ENCODE data around the gene OSBP. TPM values are rescaled to one million over a fixed set of nuclear protein-coding genes. Genes with fewer than 3 reads are reported as not detected.

OSBP gene
- total and polyA plus RNA-seq, 9 of the 15 experiments (the other 6 are each of a cell fraction or from before 2014, with no cell fraction given): 11.7 to 49.0 (median 28.7) TPM

DNA sequence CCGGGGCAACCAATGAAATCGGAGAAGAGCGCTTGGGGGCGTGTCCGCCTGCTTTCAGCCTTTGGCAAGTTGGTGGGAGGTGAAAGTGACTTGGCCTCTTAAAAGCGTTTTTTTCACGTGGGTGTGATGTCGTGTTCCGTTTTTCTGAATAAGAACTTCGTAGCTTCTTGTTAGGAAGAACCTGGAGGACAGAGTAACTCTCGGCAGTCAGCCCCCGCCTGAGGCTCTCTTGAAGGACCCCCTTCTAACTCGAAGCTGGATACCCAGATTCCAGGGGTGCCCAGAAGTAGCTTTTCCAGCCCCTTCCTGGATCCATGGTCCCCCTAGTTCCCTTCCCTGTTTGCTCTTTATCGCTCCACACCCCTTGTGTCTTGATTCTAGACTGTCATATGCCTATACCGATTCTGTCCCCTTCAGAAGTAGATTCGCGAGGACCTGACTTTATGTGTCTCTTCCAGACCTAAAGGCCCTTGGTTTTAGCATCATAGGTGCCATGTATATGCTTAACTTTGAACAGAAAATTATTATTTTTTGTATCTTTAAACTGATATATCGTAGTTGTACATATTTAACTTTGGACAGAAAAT, 915 bp upstream of the OSBP start (continued):
- TF ChIP-seq HDAC2 (IDR thresholded peaks at IDR 0.05) (no peak; the same call in 1 of the 2 replicates), CHD4 (IDR thresholded peaks at IDR 0.05; ENCODE audit: insufficient read depth, insufficient replicate concordance, low read depth, low read length, poor library complexity, severe bottlenecking) (no peak), SETDB1 (IDR thresholded peaks at IDR 0.05; ENCODE audit: low read length) (no peak), CBFA2T3 (IDR thresholded peaks at IDR 0.05) (no peak), SMARCA5 (IDR thresholded peaks at IDR 0.05) (no peak), SMAD4 (CRISPR knock-in tag; conservative IDR thresholded peaks at IDR 0.05) (no peak), TAF7 (tag; IDR thresholded peaks at IDR 0.05) (0 out of 2 replicates have a peak, but pooled peaks have one; percentile 43), PRDM10 (IDR thresholded peaks at IDR 0.05; ENCODE audit: partially characterized antibody) (peak; percentile 97), RBM17 (IDR thresholded peaks at IDR 0.05; ENCODE audit: borderline replicate concordance, low read depth, low read length) (no peak), CEBPB (tag; IDR thresholded peaks at IDR 0.05) (no peak), ZNF639 (CRISPR knock-in tag; conservative IDR thresholded peaks at IDR 0.05 in 1 of 2, IDR thresholded peaks at IDR 0.05 in 1 of 2) (no peak), ZNF253 (CRISPR knock-in tag; conservative IDR thresholded peaks at IDR 0.05) (no peak), ZNF175 (CRISPR knock-in tag; IDR thresholded peaks at IDR 0.05; ENCODE audit: low read depth) (peak; percentile 66; the same call in 1 of the 2 replicates), HBP1 (CRISPR knock-in tag; IDR thresholded peaks at IDR 0.05) (no peak), HMG20A (CRISPR knock-in tag; conservative IDR thresholded peaks at IDR 0.05) (no peak), NCOA2 (IDR thresholded peaks at IDR 0.05; ENCODE audit: partially characterized antibody in 2 of 2) (no peak), CBX5 (IDR thresholded peaks at IDR 0.05; ENCODE audit: borderline replicate concordance, low read depth) (no peak), KDM5B (IDR thresholded peaks at IDR 0.05; ENCODE audit: insufficient replicate concordance, low read depth, low read length) (peak; percentile 76), RBBP5 (IDR thresholded peaks at IDR 0.05; ENCODE audit: borderline replicate concordance, insufficient read depth, low read length, poor library complexity, severe bottlenecking) (no peak)
- TF ChIP-seq, protein P1, sequence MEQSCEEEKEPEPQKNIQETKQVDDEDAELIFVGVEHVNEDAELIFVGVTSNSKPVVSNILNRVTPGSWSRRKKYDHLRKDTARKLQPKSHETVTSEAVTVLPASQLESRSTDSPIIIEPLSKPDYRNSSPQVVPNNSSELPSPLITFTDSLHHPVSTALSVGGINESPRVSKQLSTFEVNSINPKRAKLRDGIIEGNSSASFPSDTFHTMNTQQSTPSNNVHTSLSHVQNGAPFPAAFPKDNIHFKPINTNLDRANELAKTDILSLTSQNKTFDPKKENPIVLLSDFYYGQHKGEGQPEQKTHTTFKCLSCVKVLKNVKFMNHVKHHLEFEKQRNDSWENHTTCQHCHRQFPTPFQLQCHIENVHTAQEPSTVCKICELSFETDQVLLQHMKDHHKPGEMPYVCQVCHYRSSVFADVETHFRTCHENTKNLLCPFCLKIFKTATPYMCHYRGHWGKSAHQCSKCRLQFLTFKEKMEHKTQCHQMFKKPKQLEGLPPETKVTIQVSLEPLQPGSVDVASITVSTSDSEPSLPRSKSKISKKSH (CRISPR knock-in tag; IDR thresholded peaks at IDR 0.05): no peak

All from K562 (cell line).